Upper lobe of left lung (tissue), 4 donors: ENCODE results near the gene GABRR3.

Source experiments
- POLR2A ChIP-seq, 4 donors: fragments of 450-650 bp; IDR thresholded peaks; one replicate each; pipeline ENCODE4 v1.5.1; 2016 to 2017; ENCODE audit warnings: antibody characterized with exemption in 4 of 4, mild to moderate bottlenecking in 2 of 4
- TF ChIP-seq, protein P1 (sequence below), 6 experiments: fragments of 450-650 bp in 4 of 6; fragments of 200-600 bp in 2 of 6; sonication (generic) in 2 of 6; IDR thresholded peaks; one replicate each; pipeline ENCODE4 v1.5.1; 2016 to 2019; ENCODE audit warnings: antibody characterized with exemption in 6 of 6

DNA sequence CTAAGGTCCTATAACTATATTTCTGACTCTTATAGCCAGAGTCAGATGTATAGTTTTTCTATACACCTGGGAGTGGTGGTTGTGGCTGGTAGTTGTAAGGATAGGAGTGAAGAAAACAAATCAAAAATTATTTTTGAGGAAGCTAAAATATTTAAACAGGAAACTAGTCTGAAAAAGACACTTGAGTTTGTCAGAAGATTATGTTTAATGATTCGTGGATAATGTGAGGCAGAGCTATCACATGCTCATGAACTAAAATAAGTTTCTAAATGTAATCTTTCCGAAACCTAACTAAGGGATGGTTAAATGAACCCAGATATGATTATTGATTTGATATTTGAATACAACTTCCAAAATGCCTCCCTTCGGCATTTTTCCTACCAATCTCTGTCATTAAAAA lies 30.4 kb downstream of the GABRR3 start:
- TF ChIP-seq, protein P1, sequence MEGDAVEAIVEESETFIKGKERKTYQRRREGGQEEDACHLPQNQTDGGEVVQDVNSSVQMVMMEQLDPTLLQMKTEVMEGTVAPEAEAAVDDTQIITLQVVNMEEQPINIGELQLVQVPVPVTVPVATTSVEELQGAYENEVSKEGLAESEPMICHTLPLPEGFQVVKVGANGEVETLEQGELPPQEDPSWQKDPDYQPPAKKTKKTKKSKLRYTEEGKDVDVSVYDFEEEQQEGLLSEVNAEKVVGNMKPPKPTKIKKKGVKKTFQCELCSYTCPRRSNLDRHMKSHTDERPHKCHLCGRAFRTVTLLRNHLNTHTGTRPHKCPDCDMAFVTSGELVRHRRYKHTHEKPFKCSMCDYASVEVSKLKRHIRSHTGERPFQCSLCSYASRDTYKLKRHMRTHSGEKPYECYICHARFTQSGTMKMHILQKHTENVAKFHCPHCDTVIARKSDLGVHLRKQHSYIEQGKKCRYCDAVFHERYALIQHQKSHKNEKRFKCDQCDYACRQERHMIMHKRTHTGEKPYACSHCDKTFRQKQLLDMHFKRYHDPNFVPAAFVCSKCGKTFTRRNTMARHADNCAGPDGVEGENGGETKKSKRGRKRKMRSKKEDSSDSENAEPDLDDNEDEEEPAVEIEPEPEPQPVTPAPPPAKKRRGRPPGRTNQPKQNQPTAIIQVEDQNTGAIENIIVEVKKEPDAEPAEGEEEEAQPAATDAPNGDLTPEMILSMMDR (IDR thresholded peaks at IDR 0.05): no peak
- no peak for TF ChIP-seq POLR2A (IDR thresholded peaks at IDR 0.05)
